PFSK-1 (cell line): ENCODE results near the gene USP27X.

Experiments used
- FOXP2 ChIP-seq: optimal IDR thresholded peaks from 2 replicates; pipeline ENCODE3; 2011; ENCODE audit warnings: borderline replicate concordance, control low read depth, inconsistent platforms; ENCODE audit not compliant: insufficient read depth; ENCODE audit errors: extremely low read length, extremely low read depth
- POLR2AphosphoS5 ChIP-seq: IDR thresholded peaks from 2 replicates; pipeline ENCODE4 v1.6.1; 2012; ENCODE audit warnings: low read depth, mild to moderate bottlenecking, control low read depth, low read length, moderate library complexity
- SIN3A ChIP-seq: IDR thresholded peaks from 2 replicates; pipeline ENCODE4 v1.6.1; 2012; ENCODE audit warnings: mild to moderate bottlenecking, low read length, moderate library complexity, borderline replicate concordance; ENCODE audit not compliant: insufficient read depth
- TAF1 ChIP-seq: IDR thresholded peaks from 2 replicates; pipeline ENCODE4 v1.6.1; 2012; ENCODE audit warnings: low read length, control low read depth, borderline replicate concordance; ENCODE audit not compliant: insufficient read depth
- TF ChIP-seq, protein P1 (sequence below), 2 experiments: IDR thresholded peaks; 2 replicates each; pipeline versions ENCODE4 v1.6.1 to v1.8.0; 2011 to 2012; ENCODE audit warnings: low read depth in 2 of 2, low read length in 2 of 2, control low read depth in 1 of 2, inconsistent platforms in 1 of 2, mild to moderate bottlenecking in 1 of 2, moderate library complexity in 1 of 2; ENCODE audit not compliant: insufficient read depth in 1 of 2

Gene USP27X

DNA sequence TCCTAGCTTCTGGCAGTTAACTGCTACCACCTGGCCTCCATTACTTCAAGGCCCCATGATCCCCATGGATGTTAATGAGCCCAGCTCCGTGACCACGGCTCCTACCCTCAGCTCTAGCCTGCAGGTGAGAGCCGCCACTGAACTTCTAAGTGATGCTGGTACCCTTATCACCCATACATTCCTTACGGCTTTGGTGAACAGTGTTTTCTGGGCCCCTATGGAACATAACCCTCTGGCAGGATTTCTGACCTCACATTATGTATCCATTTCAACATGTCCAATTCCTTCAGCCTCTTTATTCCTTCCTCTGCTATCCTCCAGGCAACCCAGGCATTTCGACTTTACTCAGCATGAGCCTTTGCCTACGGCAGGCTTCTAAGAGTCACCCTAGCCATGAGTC lies 25.6 kb upstream of the USP27X start:
- no peak for TF ChIP-seq TAF1

DNA sequence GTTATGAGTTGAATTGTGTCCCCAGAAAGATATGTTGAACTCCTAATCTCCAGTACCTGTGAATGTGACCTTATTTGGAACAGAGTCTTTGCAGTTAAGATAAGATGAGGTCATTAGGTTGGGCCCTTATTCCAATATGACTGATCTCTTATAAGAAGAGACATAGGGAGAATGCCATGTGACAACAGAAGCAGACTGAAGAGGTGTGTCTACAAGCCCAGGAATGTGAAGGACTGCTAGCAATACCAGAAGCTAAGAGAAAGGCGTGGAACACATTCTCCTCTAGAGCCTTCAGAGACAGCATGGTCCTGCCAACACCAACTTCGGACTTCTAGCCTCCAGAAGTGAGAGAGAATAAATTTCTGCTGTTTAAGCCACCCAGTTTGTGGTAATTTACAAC lies 22.5 kb upstream of the USP27X start:
- TF ChIP-seq, protein P1, sequence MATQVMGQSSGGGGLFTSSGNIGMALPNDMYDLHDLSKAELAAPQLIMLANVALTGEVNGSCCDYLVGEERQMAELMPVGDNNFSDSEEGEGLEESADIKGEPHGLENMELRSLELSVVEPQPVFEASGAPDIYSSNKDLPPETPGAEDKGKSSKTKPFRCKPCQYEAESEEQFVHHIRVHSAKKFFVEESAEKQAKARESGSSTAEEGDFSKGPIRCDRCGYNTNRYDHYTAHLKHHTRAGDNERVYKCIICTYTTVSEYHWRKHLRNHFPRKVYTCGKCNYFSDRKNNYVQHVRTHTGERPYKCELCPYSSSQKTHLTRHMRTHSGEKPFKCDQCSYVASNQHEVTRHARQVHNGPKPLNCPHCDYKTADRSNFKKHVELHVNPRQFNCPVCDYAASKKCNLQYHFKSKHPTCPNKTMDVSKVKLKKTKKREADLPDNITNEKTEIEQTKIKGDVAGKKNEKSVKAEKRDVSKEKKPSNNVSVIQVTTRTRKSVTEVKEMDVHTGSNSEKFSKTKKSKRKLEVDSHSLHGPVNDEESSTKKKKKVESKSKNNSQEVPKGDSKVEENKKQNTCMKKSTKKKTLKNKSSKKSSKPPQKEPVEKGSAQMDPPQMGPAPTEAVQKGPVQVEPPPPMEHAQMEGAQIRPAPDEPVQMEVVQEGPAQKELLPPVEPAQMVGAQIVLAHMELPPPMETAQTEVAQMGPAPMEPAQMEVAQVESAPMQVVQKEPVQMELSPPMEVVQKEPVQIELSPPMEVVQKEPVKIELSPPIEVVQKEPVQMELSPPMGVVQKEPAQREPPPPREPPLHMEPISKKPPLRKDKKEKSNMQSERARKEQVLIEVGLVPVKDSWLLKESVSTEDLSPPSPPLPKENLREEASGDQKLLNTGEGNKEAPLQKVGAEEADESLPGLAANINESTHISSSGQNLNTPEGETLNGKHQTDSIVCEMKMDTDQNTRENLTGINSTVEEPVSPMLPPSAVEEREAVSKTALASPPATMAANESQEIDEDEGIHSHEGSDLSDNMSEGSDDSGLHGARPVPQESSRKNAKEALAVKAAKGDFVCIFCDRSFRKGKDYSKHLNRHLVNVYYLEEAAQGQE (IDR thresholded peaks at IDR 0.05; ENCODE audit: insufficient read depth in 1 of 2, low read depth in 2 of 2, low read length in 2 of 2), result no peak
- no peak for TF ChIP-seq TAF1
- TF ChIP-seq SIN3A, result no peak
- TF ChIP-seq POLR2AphosphoS5, result no peak
- no peak for TF ChIP-seq FOXP2

DNA sequence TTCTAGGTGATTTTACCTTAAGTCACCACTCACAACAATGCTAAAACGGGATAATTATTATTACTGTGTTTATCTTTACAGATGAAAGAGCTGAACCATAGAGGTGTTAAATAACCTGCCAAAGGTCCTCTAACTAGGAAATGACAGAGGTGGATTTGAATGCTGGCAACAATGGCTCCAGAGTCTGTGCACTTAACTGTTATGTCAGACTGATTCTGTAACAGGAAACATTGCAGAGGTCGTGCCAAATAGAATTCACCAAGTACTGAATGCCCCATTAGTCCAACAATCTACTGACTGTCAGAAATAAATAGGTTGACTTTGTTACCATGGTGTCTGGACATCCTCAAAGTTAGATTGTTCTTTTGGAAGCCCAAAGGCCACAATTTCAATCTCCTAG lies 20.9 kb upstream of the USP27X start:
- TF ChIP-seq SIN3A, result no peak
- TF ChIP-seq FOXP2, result no peak

DNA sequence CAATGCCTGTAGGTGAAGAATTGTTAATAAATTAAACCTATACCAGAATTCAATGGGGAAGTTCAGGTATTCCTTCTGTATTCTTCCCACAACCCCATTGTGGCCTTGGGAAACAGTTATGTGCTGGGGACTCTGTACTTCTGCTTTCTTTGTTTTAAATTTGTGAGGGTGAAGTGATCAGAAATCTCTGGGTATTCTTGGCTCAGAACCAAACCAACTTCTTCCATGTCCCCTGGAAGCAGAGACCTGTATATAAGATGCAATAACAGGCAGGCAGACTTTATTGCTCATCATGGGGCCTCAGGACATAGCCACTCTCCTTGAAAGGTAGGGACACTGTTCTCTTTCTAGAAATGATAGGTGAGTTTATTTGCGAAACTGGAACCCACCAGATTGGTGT lies 19.8 kb upstream of the USP27X start:
- TF ChIP-seq FOXP2 (no peak), SIN3A (no peak), POLR2AphosphoS5 (no peak), TAF1 (no peak)
- TF ChIP-seq, protein P1 (IDR thresholded peaks at IDR 0.05; ENCODE audit: insufficient read depth in 1 of 2, low read depth in 2 of 2, low read length in 2 of 2), result no peak

DNA sequence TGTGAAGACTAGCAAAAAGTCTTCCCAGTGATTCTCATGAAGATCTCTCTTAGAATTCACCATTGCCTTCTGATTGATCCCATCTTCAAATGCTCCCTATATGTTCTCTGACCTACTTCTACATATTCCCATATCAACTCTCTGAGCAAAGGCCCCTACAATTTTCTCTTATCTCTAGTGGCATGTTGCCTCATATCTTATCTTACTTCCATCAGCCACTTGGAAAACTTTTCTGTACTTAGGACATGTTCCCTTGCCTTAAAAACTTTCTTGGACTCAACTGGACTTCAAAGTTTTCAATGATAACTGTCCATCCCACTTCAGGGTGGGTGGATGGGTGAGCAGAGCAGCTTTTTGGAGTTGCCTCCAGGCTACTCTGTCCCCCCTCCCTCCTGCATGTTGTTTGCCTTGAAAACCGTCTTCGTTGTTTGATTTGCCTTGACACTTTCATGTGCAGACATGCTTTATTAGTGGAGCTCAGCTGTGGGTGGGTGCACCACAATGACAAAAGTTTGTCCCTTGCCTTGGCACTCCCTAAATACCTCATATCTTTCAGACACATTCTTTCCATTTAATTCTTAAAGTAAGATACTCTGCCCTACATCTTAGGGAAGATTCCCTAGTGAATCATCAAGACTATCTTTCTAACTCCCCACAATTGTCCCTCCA lies 18.3 kb upstream of the USP27X start:
- no peak for TF ChIP-seq FOXP2
- TF ChIP-seq, protein P1 (IDR thresholded peaks at IDR 0.05; ENCODE audit: insufficient read depth in 1 of 2, low read depth in 2 of 2, low read length in 2 of 2), result no peak
- no peak for TF ChIP-seq POLR2AphosphoS5
- TF ChIP-seq SIN3A, result no peak
- TF ChIP-seq TAF1, result no peak

DNA sequence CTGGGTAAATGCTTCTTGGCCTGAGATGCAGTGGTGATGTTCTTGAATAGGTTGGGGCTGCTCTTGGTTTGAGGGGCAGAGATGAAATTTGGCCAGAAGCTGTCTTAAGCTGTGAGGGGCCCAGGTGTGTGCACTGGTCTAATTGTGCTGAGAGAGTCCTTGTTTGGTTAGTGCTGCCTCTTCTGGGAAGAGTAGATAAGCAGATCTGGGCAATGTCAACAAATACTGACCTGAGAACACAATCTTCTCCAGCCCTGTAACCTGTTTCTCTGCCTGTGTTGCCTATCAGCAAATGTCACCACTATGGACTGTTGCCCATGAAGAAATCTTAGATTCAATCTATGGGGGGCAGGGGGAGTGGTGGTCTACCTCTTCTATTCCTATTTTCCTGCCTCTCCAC lies 17.2 kb upstream of the USP27X start:
- TF ChIP-seq TAF1 (no peak), FOXP2 (no peak), SIN3A (no peak), POLR2AphosphoS5 (no peak)
- TF ChIP-seq, protein P1 (IDR thresholded peaks at IDR 0.05; ENCODE audit: insufficient read depth in 1 of 2, low read depth in 2 of 2, low read length in 2 of 2), result no peak
